HG03469 (cell line): ENCODE results near the gene TPI1.

Experiments
- ATAC-seq: cut with Tn5 transposase; IDR thresholded peaks from one replicate; pipeline ENCODE4 v1.9.1; 2021; ENCODE audit warnings: mild to moderate bottlenecking, moderate library complexity, moderate number of reproducible peaks; ENCODE audit not compliant: unreplicated experiment

The TPI1 gene

DNA sequence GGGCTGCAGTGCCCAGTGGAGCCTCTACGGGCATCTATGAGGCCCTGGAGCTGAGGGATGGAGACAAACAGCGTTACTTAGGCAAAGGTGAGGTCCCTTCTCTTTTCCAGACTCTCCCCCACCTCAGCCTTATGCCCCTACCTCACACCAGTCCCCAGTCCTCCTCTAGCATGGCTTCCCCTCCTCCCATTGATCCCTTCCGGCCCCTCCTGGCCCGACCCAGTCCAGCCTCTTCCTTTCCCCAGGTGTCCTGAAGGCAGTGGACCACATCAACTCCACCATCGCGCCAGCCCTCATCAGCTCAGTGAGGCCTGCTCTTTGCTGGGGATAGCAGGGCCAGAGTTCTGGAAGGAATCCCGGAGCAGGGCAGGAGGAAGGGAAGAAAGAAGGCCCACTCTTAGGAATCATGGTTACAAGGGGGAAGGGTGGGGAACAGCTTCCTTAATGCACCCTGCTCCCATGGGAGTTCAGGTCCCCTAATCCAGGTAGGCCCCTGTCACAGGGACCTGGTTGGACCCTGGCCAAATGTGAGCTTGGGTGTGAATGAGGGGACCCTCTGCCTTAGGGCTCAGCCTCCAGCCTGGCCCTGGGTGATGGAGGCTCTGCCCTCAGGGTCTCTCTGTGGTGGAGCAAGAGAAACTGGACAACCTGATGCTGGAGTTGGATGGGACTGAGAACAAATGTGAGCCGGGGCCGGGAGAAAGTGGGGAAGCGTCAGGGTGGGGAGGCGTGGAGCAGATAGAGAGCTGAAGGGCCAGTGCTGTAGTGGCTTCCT, 49.3 kb downstream of the TPI1 start:
- no peak for ATAC-seq

GRCh38 chr12:6917491-6918231, 50.3 kb downstream of the TPI1 start:
- no peak for ATAC-seq

DNA sequence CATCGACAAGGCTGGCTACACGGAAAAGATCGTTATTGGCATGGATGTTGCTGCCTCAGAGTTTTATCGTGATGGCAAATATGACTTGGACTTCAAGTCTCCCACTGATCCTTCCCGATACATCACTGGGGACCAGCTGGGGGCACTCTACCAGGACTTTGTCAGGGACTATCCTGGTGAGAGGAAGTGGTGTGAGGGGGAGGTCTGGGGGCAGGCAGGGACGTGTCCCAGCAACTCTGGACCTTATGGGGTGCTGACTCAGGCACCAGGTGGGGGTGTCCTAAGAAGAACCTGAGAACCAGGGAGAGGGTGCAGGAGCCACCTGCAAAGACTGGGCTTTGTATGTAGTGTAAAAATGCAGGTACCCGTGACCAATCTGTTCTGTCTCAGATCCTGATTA, 52.3 kb downstream of the TPI1 start:
- no peak for ATAC-seq
